ENCODE results near the gene EEF2K. TPM values are rescaled to one million over a fixed set of nuclear protein-coding genes. Genes with fewer than 3 reads are reported as not detected.

EEF2K gene
- total RNA-seq, 1 experiment from 2014 or later, result 31.0 TPM

DNA sequence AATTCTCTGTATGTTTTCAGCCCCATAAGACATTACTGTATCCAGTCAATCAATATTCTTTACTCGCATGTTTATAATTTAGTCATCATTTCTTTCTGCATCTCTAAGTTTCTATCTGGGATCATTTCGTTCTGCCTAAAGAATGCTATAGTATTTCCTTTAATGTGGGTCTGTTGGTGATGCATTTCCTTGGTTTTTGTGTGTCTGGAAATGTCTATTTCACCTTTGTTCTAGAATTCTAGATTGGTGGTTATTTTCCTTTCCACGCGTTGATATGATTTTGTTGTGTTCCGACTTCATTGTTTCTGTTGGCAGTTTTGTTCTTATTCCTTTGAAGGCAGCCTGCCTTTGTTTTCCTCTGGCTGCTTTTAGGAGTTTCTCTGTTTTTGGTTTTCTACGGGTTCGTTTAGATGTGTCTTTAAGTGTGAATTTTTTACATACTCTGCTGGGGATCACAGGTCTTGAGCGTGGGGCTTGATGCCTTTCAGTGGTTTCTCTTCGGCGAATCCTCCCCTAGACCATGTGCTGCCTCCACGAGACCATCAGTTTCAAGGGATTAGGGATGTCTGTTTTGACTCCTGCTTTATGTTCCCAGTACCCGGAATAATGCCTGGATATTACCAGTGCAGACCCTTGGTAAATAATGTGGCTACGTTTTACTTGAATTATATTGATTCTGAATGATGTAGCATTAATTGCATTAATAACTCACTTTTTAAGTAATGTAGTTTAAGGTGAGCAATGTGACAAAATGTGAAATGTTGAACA, 114.7 kb downstream of the EEF2K start:
- H3K9ac ChIP-seq (ENCODE audit: low read length), result no peak overlapping the region
- H3K9me2 ChIP-seq (ENCODE audit: insufficient read depth), result no peaks in the 10 kb centered on the region
- H3K4me3 ChIP-seq (replicated peaks in 1 of 2; ENCODE audit: low read depth in 1 of 2, low read length in 2 of 2), result no peak overlapping the region
- TF ChIP-seq ZFX (IDR thresholded peaks at IDR 0.05) (no peak), EZH2 (IDR thresholded peaks at IDR 0.05) (no peak), FOSL1 (IDR thresholded peaks at IDR 0.05; ENCODE audit: low read depth) (no peak), POLR2AphosphoS5 (IDR thresholded peaks at IDR 0.05; ENCODE audit: low read depth, low read length) (no peak), JUND (IDR thresholded peaks at IDR 0.05) (no peak)
- peaks cover 11% of the 10 kb centered on the region; the same call in 1 of the 2 replicates for H3K79me2 ChIP-seq (ENCODE audit: insufficient read depth, low read length)
- POLR2A ChIA-PET, result no interaction called here
- intact Hi-C loops (cut with micrococcal nuclease), result loop anchor here (2.0 to 10.0 kb wide), 5 partner anchors 64 to 1164 kb away; no protein-coding TSS in a partner anchor
- CTCF ChIA-PET, result interaction anchor here (0.6 to 1.0 kb wide), 7 partner anchors 9 to 1470 kb away, joined by 3 to 9 read pairs (median 5); partner anchors contain the start of gene LDAF1
- no peak overlapping the region for H3K27ac ChIP-seq (ENCODE audit: low read depth, low read length)
- BruUV-seq (replicated peaks), result no TSS peak
- ATAC-seq (0 out of 2 replicates have a peak, but pooled peaks have one; percentile 3), DNase-seq (ENCODE audit: low read depth, low spot score) (no peak)
- H2AFZ ChIP-seq (ENCODE audit: low read depth, low read length, poor library complexity, severe bottlenecking), result no peak overlapping the region
- no peaks in the 10 kb centered on the region for H3K27me3 ChIP-seq (ENCODE audit: insufficient read depth, low read length)
- no peaks in the 10 kb centered on the region for H3K9me3 ChIP-seq (ENCODE audit: control insufficient read depth in 1 of 2, insufficient read depth in 1 of 2, low read depth in 1 of 2, low read length in 2 of 2)
- RAD21 ChIA-PET (ENCODE audit: low non-redundant PET in 1 of 2, low total read pairs in 2 of 2, uncharacterized antibody in 2 of 2, unreplicated experiment in 2 of 2), result interaction anchor here (0.6 to 0.7 kb wide), 2 partner anchors 54 to 762 kb away, joined by 3 to 5 read pairs; partner anchors contain the start of gene CDR2 (in 1 of the 2)
- H4K20me1 ChIP-seq (ENCODE audit: insufficient read depth), result no peaks in the 10 kb centered on the region
- peaks cover 26 to 28% of the 10 kb centered on the region in 2 experiments for H3K36me3 ChIP-seq (ENCODE audit: control insufficient read depth in 1 of 2, insufficient read depth in 2 of 2, low read length in 2 of 2)
- no peak overlapping the region for H3K4me2 ChIP-seq (ENCODE audit: low read length)
- no peaks in the 10 kb centered on the region for H3K4me1 ChIP-seq (ENCODE audit: control insufficient read depth in 1 of 2, insufficient read depth in 2 of 2, low read length in 2 of 2)

DNA sequence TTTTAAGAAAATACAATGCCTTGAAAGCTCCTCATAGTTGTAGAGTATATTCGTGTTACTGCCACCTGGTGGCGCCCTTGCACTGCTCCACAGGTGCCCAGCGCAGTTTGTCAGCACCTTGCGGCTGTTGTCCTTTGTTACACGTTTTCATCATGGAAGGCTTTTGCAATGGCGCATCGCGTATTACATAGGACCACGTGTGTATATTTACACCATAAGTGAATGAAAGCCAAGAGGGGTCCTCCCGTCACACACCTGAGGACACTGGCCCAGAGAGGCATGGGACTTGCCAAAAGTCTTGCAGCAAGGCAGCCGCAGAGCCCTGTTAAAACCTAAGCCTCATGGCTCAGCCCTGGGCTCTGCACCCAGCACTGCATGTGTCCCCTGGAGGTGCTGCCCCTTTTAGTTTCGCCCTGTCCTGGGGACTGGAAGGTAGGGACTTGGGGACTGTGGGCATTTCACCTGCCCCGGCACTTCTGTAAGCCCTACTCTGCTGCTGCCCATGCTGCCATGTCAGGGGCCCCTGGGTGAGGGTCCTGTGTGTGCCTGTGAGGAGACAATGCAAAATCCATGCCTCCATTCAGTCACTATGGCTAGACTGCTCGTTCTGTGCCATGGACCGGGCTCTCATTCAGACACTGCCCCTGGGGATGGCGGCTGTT, 115.4 kb downstream of the EEF2K start:
- Histone ChIP-seq H3K9ac (ENCODE audit: low read length) (no peak overlapping the region), H3K4me3 (replicated peaks in 1 of 2; ENCODE audit: low read depth in 1 of 2, low read length in 2 of 2) (no peak overlapping the region), H3K4me1 (ENCODE audit: control insufficient read depth in 1 of 2, insufficient read depth in 2 of 2, low read length in 2 of 2) (no peaks in the 10 kb centered on the region), H2AFZ (ENCODE audit: low read depth, low read length, poor library complexity, severe bottlenecking) (no peak overlapping the region), H3K9me3 (ENCODE audit: control insufficient read depth in 1 of 2, insufficient read depth in 1 of 2, low read depth in 1 of 2, low read length in 2 of 2) (no peaks in the 10 kb centered on the region), H3K79me2 (ENCODE audit: insufficient read depth, low read length) (peaks cover 11% of the 10 kb centered on the region; the same call in 1 of the 2 replicates), H3K27me3 (ENCODE audit: insufficient read depth, low read length) (no peaks in the 10 kb centered on the region), H3K36me3 (ENCODE audit: control insufficient read depth in 1 of 2, insufficient read depth in 2 of 2, low read length in 2 of 2) (peaks cover 24 to 32% of the 10 kb centered on the region in 2 experiments), H3K9me2 (ENCODE audit: insufficient read depth) (no peaks in the 10 kb centered on the region), H4K20me1 (ENCODE audit: insufficient read depth) (no peaks in the 10 kb centered on the region), H3K4me2 (ENCODE audit: low read length) (no peak overlapping the region), H3K27ac (ENCODE audit: low read depth, low read length) (no peak overlapping the region)
- ATAC-seq, result peak; percentile 83
- ChIA-PET CTCF (interaction anchor here (0.6 to 1.0 kb wide), 7 partner anchors 9 to 1471 kb away, joined by 3 to 9 read pairs (median 5); partner anchors contain the start of gene LDAF1), RAD21 (ENCODE audit: low non-redundant PET in 1 of 2, low total read pairs in 2 of 2, uncharacterized antibody in 2 of 2, unreplicated experiment in 2 of 2) (interaction anchor here (0.6 to 0.7 kb wide), 2 partner anchors 53 to 762 kb away, joined by 3 to 5 read pairs; partner anchors contain the start of gene CDR2 (in 1 of the 2)), POLR2A (no interaction called here)
- intact Hi-C loops (cut with micrococcal nuclease), result loop anchor here (2.0 to 10.0 kb wide), 5 partner anchors 63 to 1165 kb away; no protein-coding TSS in a partner anchor
- TF ChIP-seq YY1 (IDR thresholded peaks at IDR 0.05; ENCODE audit: extremely low read depth, insufficient replicate concordance, low read depth, low read length) (no peak), CBX3 (IDR thresholded peaks at IDR 0.05; ENCODE audit: low read depth) (no peak), CEBPB (IDR thresholded peaks at IDR 0.05; ENCODE audit: low read depth) (no peak), RAD21 (IDR thresholded peaks at IDR 0.05; ENCODE audit: low read depth) (peak; percentile 93)
- TF ChIP-seq, protein P1, sequence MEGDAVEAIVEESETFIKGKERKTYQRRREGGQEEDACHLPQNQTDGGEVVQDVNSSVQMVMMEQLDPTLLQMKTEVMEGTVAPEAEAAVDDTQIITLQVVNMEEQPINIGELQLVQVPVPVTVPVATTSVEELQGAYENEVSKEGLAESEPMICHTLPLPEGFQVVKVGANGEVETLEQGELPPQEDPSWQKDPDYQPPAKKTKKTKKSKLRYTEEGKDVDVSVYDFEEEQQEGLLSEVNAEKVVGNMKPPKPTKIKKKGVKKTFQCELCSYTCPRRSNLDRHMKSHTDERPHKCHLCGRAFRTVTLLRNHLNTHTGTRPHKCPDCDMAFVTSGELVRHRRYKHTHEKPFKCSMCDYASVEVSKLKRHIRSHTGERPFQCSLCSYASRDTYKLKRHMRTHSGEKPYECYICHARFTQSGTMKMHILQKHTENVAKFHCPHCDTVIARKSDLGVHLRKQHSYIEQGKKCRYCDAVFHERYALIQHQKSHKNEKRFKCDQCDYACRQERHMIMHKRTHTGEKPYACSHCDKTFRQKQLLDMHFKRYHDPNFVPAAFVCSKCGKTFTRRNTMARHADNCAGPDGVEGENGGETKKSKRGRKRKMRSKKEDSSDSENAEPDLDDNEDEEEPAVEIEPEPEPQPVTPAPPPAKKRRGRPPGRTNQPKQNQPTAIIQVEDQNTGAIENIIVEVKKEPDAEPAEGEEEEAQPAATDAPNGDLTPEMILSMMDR (IDR thresholded peaks at IDR 0.05 in 2 of 3, conservative IDR thresholded peaks at IDR 0.05 in 1 of 3; ENCODE audit: borderline replicate concordance in 1 of 3, insufficient read depth in 1 of 3, low read depth in 2 of 3, low read length in 2 of 3), result peak; percentile 83 to 98 (median 89)
- BruUV-seq (replicated peaks), result no TSS peak
- peak; percentile 24 for DNase-seq (ENCODE audit: low read depth, low spot score)
